ENCODE measurements around the gene EN2.

DNA sequence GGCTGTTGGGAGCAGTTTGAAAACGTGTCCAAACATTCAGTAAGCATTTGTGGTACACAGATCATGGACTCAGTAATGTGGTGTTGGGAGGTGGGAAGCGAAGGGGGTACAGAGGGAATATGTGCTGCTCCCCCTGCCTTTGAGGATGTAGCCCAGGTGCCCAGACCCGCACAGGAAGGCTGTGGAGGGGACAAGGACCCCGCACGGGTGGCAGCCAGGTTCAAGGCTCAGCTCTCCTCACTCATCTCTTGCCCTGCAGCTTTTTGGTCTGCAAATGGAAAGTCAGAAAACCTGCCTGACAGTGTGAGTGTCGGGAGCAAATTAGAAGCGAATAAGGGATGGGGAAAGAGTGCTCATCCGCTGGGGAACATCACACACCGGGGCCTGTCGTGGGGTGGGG is 27.3 kb upstream of the EN2 start:
- TF ChIP-seq, protein P1, sequence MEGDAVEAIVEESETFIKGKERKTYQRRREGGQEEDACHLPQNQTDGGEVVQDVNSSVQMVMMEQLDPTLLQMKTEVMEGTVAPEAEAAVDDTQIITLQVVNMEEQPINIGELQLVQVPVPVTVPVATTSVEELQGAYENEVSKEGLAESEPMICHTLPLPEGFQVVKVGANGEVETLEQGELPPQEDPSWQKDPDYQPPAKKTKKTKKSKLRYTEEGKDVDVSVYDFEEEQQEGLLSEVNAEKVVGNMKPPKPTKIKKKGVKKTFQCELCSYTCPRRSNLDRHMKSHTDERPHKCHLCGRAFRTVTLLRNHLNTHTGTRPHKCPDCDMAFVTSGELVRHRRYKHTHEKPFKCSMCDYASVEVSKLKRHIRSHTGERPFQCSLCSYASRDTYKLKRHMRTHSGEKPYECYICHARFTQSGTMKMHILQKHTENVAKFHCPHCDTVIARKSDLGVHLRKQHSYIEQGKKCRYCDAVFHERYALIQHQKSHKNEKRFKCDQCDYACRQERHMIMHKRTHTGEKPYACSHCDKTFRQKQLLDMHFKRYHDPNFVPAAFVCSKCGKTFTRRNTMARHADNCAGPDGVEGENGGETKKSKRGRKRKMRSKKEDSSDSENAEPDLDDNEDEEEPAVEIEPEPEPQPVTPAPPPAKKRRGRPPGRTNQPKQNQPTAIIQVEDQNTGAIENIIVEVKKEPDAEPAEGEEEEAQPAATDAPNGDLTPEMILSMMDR (IDR thresholded peaks at IDR 0.05; ENCODE audit: low read depth, low read length): no peak
- no peak for TF ChIP-seq EZH2phosphoT487 (IDR thresholded peaks at IDR 0.05; ENCODE audit: low read depth)
